LNCaP clone FGC (cell line): Measurements from ENCODE around the gene IL17REL.

ENCODE experiments used
- DNase-seq: peaks from one replicate; pipeline ENCODE4 v3.0.0-alpha.2; 2011; ENCODE audit warnings: low read depth
- H3K4me3 ChIP-seq: 2 replicates; pipeline ENCODE4 v1.5.1; 2011; ENCODE audit warnings: mild to moderate bottlenecking, low read depth, low read length, control low read depth
- TF ChIP-seq, protein P1 (sequence below): IDR thresholded peaks from 2 replicates; pipeline ENCODE4 v1.5.1; 2012; ENCODE audit warnings: mild to moderate bottlenecking; ENCODE audit not compliant: control insufficient read depth, insufficient read depth; ENCODE audit errors: extremely low read depth

IL17REL gene

GRCh38 chr22:50035976-50036724 is 23.6 kb upstream of the IL17REL start:
- no peak for DNase-seq
- TF ChIP-seq, protein P1, sequence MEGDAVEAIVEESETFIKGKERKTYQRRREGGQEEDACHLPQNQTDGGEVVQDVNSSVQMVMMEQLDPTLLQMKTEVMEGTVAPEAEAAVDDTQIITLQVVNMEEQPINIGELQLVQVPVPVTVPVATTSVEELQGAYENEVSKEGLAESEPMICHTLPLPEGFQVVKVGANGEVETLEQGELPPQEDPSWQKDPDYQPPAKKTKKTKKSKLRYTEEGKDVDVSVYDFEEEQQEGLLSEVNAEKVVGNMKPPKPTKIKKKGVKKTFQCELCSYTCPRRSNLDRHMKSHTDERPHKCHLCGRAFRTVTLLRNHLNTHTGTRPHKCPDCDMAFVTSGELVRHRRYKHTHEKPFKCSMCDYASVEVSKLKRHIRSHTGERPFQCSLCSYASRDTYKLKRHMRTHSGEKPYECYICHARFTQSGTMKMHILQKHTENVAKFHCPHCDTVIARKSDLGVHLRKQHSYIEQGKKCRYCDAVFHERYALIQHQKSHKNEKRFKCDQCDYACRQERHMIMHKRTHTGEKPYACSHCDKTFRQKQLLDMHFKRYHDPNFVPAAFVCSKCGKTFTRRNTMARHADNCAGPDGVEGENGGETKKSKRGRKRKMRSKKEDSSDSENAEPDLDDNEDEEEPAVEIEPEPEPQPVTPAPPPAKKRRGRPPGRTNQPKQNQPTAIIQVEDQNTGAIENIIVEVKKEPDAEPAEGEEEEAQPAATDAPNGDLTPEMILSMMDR: no peak
- no peak overlapping the region for H3K4me3 ChIP-seq

DNA sequence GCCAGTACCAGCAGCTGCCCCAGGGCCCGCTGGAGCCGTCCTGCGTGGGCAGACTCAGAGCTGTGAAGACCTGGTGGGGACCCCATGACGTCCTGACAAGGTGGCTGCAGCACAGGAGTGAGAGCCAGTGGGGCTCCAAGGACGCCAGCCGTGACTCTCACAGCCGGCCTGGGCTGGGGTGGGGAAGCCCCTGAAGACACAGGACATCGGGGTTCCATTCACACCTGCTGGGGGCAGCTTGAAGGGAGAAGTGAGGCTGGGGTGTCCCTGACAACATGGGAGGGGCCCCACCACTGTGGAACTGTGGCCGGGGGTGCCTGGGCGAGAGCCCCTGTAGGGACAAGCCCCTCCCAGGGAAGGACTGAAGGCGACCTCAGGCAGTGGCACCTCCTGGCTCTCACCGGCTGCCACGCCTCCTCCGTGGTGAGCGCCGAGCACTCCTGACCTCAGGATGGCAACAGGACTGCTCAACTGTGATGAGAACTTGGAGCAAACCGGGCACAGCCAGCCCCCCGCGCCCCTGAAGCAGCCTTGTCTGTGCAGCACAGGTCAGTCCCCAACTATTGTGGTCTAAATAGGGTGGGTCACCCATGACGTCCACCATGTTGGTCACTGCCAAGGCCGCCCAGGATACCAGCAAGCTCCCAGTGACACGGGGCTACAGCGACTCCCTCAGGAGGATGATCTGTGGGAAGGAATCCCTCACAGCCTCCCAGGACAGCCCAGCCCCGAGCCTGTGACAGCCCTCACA is 22.7 kb upstream of the IL17REL start:
- H3K4me3 ChIP-seq: no peak overlapping the region
- TF ChIP-seq, protein P1: no peak
- DNase-seq: no peak

- DNase-seq: no peak
- TF ChIP-seq, protein P1: no peak
- no peak overlapping the region for H3K4me3 ChIP-seq
These were observed 21.8 kb upstream of the IL17REL start for GRCh38 chr22:50034126-50035081.

GRCh38 chr22:50032941-50033601 is 20.5 kb upstream of the IL17REL start:
- TF ChIP-seq, protein P1: no peak
- H3K4me3 ChIP-seq: no peak overlapping the region
- DNase-seq: no peak

DNA sequence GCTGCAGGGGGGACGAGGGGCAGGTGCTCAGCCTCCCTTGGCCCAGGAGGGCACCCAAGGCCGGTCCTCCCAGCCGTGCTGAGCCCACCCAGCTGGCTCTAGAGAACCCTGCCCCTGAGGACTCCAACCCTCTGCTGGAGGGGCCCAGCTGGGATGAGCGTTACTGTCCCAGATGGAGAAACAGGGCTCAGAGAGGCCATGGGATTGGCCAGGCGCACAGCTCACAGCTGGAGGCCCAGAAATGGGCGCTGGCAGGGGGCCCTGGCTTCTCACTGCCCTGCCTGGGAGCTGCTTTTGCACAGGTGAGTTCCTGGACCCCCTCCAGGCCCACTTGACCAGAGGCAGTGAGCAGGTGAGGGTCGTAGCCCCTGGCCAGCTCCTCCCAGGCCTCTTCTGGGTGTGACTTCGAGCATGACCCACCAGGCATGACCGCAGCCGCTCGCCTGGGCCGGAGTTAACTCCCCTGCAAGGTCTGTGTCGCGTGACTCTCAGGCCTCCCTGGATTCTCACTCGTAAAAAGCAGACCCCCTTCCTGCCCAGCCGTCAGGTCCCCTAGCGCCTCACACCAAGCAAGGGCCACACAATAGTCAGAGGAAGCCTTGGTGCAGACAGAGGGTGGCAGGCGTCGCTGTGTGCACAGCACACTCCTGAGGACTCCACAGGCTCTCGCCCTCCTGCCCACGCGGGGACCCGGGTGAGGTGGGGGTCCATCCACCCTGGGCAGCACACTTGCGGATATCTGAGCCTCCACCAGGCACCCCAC is 19.7 kb upstream of the IL17REL start:
- TF ChIP-seq, protein P1: no peak
- no peak overlapping the region for H3K4me3 ChIP-seq
- no peak for DNase-seq
